GM03348 (cell line): ENCODE results near the gene ITM2B.
"Not testable (repeated sequence)": the region's sequence is repeated elsewhere in the genome, so short reads cannot be mapped to it uniquely, and the experiment has no call there.

ENCODE experiments used
- DNase-seq: peaks from one replicate; pipeline ENCODE4 v3.0.0; 2012; ENCODE audit warnings: low spot score

The ITM2B gene

GRCh38 chr13:48224701-48225100, 8.3 kb upstream of the ITM2B start:
- no peak for DNase-seq

- no peak for DNase-seq
These were observed 2.5 kb upstream of the ITM2B start for GRCh38 chr13:48230541-48230940.

GRCh38 chr13:48231080-48231479, 1.9 kb upstream of the ITM2B start:
- no peak for DNase-seq

GRCh38 chr13:48231933-48232332, 1.1 kb upstream of the ITM2B start:
- DNase-seq = no peak

GRCh38 chr13:48232420-48233045, 473 bp upstream of the ITM2B start:
- DNase-seq = no peak

GRCh38 chr13:48233889-48234488, 983 bp downstream of the ITM2B start:
- peak; percentile 7 for DNase-seq

- DNase-seq = no peak
These were observed 1.7 kb downstream of the ITM2B start for GRCh38 chr13:48234566-48235340.

- DNase-seq = peak; percentile 12
These were observed 2.5 kb downstream of the ITM2B start for GRCh38 chr13:48235341-48236135.

GRCh38 chr13:48236528-48237353, 3.7 kb downstream of the ITM2B start:
- DNase-seq = peak; percentile 9

GRCh38 chr13:48239369-48239768, 6.4 kb downstream of the ITM2B start:
- DNase-seq = not testable (repeated sequence)

GRCh38 chr13:48241651-48242050, 8.6 kb downstream of the ITM2B start:
- DNase-seq = no peak

- DNase-seq = no peak
These were observed 9.7 kb downstream of the ITM2B start for GRCh38 chr13:48242677-48243076.

- DNase-seq = no peak
These were observed 11.2 kb downstream of the ITM2B start for GRCh38 chr13:48244159-48244558.

- DNase-seq = no peak
These were observed 13.1 kb downstream of the ITM2B start for GRCh38 chr13:48246102-48246501.

- no peak for DNase-seq
These were observed 16.0 kb downstream of the ITM2B start for GRCh38 chr13:48249018-48249417.

- peak; percentile 51 for DNase-seq
These were observed 18.6 kb downstream of the ITM2B start for GRCh38 chr13:48251611-48252081.

GRCh38 chr13:48252176-48252575, 19.2 kb downstream of the ITM2B start:
- no peak for DNase-seq

GRCh38 chr13:48253849-48254248, 20.8 kb downstream of the ITM2B start:
- DNase-seq = no peak

GRCh38 chr13:48255090-48255489, 22.1 kb downstream of the ITM2B start:
- DNase-seq = no peak

GRCh38 chr13:48255954-48256353, 22.9 kb downstream of the ITM2B start:
- no peak for DNase-seq

- DNase-seq = no peak
These were observed 25.0 kb downstream of the ITM2B start for GRCh38 chr13:48258002-48258401.
